ENCODE data around the gene MELTF.

Gene MELTF

GRCh38 chr3:196967412-196968232, 62.0 kb downstream of the MELTF start:
- no peak for DNase-seq

GRCh38 chr3:196966526-196967401, 62.9 kb downstream of the MELTF start:
- DNase-seq: no peak

GRCh38 chr3:196965804-196966173, 63.8 kb downstream of the MELTF start:
- no peak for DNase-seq

GRCh38 chr3:196965112-196965803, 64.4 kb downstream of the MELTF start:
- DNase-seq: no peak

GRCh38 chr3:196963631-196963953, 66.0 kb downstream of the MELTF start:
- DNase-seq: no peak

GRCh38 chr3:196962930-196963630, 66.5 kb downstream of the MELTF start:
- no peak for DNase-seq

- no peak for DNase-seq
Measured at GRCh38 chr3:196962108-196962929, 67.3 kb downstream of the MELTF start.

GRCh38 chr3:196954832-196955231, 74.8 kb downstream of the MELTF start:
- no peak for DNase-seq
